HL-60 (cell line): ENCODE results near the gene HLA-C.

ENCODE experiments used
- GABPA ChIP-seq: IDR thresholded peaks from 2 replicates; pipeline ENCODE4 v1.6.1; 2012; ENCODE audit warnings: low read depth
- POLR2AphosphoS5 ChIP-seq: IDR thresholded peaks from 2 replicates; pipeline ENCODE4 v1.6.1; 2012; ENCODE audit warnings: low read depth
- SPI1 ChIP-seq: IDR thresholded peaks from 2 replicates; pipeline ENCODE4 v1.6.1; 2012; ENCODE audit warnings: low read depth, mild to moderate bottlenecking, borderline replicate concordance
- TF ChIP-seq, protein P1 (sequence below): IDR thresholded peaks from one replicate; pipeline ENCODE4 v1.5.1; 2011; ENCODE audit warnings: low read length, control low read depth, inconsistent platforms; ENCODE audit not compliant: insufficient read depth
- TF ChIP-seq, protein P2 (sequence below): IDR thresholded peaks from 2 replicates; pipeline ENCODE4 v1.6.1; 2012; ENCODE audit warnings: low read depth; ENCODE audit not compliant: insufficient replicate concordance

- TF ChIP-seq, protein P1, sequence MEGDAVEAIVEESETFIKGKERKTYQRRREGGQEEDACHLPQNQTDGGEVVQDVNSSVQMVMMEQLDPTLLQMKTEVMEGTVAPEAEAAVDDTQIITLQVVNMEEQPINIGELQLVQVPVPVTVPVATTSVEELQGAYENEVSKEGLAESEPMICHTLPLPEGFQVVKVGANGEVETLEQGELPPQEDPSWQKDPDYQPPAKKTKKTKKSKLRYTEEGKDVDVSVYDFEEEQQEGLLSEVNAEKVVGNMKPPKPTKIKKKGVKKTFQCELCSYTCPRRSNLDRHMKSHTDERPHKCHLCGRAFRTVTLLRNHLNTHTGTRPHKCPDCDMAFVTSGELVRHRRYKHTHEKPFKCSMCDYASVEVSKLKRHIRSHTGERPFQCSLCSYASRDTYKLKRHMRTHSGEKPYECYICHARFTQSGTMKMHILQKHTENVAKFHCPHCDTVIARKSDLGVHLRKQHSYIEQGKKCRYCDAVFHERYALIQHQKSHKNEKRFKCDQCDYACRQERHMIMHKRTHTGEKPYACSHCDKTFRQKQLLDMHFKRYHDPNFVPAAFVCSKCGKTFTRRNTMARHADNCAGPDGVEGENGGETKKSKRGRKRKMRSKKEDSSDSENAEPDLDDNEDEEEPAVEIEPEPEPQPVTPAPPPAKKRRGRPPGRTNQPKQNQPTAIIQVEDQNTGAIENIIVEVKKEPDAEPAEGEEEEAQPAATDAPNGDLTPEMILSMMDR = no peak
- TF ChIP-seq POLR2AphosphoS5 (no peak), GABPA (no peak), SPI1 (no peak)
- TF ChIP-seq, protein P2, sequence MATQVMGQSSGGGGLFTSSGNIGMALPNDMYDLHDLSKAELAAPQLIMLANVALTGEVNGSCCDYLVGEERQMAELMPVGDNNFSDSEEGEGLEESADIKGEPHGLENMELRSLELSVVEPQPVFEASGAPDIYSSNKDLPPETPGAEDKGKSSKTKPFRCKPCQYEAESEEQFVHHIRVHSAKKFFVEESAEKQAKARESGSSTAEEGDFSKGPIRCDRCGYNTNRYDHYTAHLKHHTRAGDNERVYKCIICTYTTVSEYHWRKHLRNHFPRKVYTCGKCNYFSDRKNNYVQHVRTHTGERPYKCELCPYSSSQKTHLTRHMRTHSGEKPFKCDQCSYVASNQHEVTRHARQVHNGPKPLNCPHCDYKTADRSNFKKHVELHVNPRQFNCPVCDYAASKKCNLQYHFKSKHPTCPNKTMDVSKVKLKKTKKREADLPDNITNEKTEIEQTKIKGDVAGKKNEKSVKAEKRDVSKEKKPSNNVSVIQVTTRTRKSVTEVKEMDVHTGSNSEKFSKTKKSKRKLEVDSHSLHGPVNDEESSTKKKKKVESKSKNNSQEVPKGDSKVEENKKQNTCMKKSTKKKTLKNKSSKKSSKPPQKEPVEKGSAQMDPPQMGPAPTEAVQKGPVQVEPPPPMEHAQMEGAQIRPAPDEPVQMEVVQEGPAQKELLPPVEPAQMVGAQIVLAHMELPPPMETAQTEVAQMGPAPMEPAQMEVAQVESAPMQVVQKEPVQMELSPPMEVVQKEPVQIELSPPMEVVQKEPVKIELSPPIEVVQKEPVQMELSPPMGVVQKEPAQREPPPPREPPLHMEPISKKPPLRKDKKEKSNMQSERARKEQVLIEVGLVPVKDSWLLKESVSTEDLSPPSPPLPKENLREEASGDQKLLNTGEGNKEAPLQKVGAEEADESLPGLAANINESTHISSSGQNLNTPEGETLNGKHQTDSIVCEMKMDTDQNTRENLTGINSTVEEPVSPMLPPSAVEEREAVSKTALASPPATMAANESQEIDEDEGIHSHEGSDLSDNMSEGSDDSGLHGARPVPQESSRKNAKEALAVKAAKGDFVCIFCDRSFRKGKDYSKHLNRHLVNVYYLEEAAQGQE = no peak
Measured at GRCh38 chr6:31305703-31306219, 33.9 kb upstream of the HLA-C start.
